ENCODE results near the gene DGKG. TPM values are rescaled to one million over a fixed set of nuclear protein-coding genes. Genes with fewer than 3 reads are reported as not detected.

The DGKG gene
- total RNA-seq, 4 donors from 2014 or later = 0.79 to 4.0 (median 1.6) TPM

- no peak for DNase-seq (ENCODE audit: low spot score in 2 of 2)
- Histone ChIP-seq H3K27ac (no peak overlapping the region), H3K4me1 (peaks cover 2% of the 10 kb centered on the region), H3K4me3 (no peak overlapping the region), H3K27me3 (peaks cover 24% of the 10 kb centered on the region), H3K9me3 (no peaks in the 10 kb centered on the region), H3K36me3 (no peaks in the 10 kb centered on the region)
- 43% methylated on average over 4 of the region's 4 CpGs for WGBS
- TF ChIP-seq POLR2AphosphoS5 (IDR thresholded peaks at IDR 0.05) (no peak), EP300 (IDR thresholded peaks at IDR 0.05) (no peak), POLR2A (IDR thresholded peaks at IDR 0.05) (no peak), CTCF (IDR thresholded peaks at IDR 0.05) (no peak)
These were observed 62.7 kb downstream of the DGKG start for GRCh38 chr3:186299327-186299726.

GRCh38 chr3:186298876-186299275 lies 63.2 kb downstream of the DGKG start:
- no peaks in the 10 kb centered on the region for H3K36me3 ChIP-seq
- H3K4me1 ChIP-seq = peaks cover 2% of the 10 kb centered on the region
- TF ChIP-seq POLR2A (IDR thresholded peaks at IDR 0.05) (no peak), CTCF (IDR thresholded peaks at IDR 0.05) (no peak), EP300 (IDR thresholded peaks at IDR 0.05) (no peak), POLR2AphosphoS5 (IDR thresholded peaks at IDR 0.05) (no peak)
- H3K9me3 ChIP-seq = no peaks in the 10 kb centered on the region
- no peak for DNase-seq (ENCODE audit: low spot score in 2 of 2)
- WGBS = 38% methylated on average over 2 of the region's 2 CpGs
- no peak overlapping the region for H3K4me3 ChIP-seq
- no peak overlapping the region for H3K27ac ChIP-seq
- peaks cover 19% of the 10 kb centered on the region for H3K27me3 ChIP-seq

- 79% methylated on average over 2 of the region's 2 CpGs for WGBS
- no peaks in the 10 kb centered on the region for H3K27me3 ChIP-seq
- no peak for TF ChIP-seq POLR2AphosphoS5 (IDR thresholded peaks at IDR 0.05)
- no peak for TF ChIP-seq POLR2A (IDR thresholded peaks at IDR 0.05)
- no peak for TF ChIP-seq CTCF (IDR thresholded peaks at IDR 0.05)
- TF ChIP-seq EP300 (IDR thresholded peaks at IDR 0.05) = no peak
These were observed 71.2 kb downstream of the DGKG start for GRCh38 chr3:186290796-186291195.

GRCh38 chr3:186287711-186288110 lies 74.3 kb downstream of the DGKG start:
- H3K4me1 ChIP-seq = peaks cover 9% of the 10 kb centered on the region
- TF ChIP-seq CTCF (IDR thresholded peaks at IDR 0.05) = no peak
- TF ChIP-seq EP300 (IDR thresholded peaks at IDR 0.05) = no peak
- TF ChIP-seq POLR2A (IDR thresholded peaks at IDR 0.05) = no peak
- TF ChIP-seq POLR2AphosphoS5 (IDR thresholded peaks at IDR 0.05) = no peak
- no peak for DNase-seq (ENCODE audit: low spot score in 2 of 2)
- no peaks in the 10 kb centered on the region for H3K27me3 ChIP-seq
- no peak overlapping the region for H3K4me3 ChIP-seq
- no peaks in the 10 kb centered on the region for H3K36me3 ChIP-seq
- H3K27ac ChIP-seq = no peak overlapping the region
- H3K9me3 ChIP-seq = no peaks in the 10 kb centered on the region

More at GRCh38 chr3:186290796-186291195, 71.2 kb downstream of the DGKG start:
- H3K4me3 ChIP-seq = no peak overlapping the region
- DNase-seq (ENCODE audit: low spot score in 2 of 2) = no peak
- H3K9me3 ChIP-seq = no peaks in the 10 kb centered on the region
- H3K27ac ChIP-seq = no peak overlapping the region
- H3K4me1 ChIP-seq = peaks cover 9% of the 10 kb centered on the region
- no peaks in the 10 kb centered on the region for H3K36me3 ChIP-seq

- no peak for DNase-seq (ENCODE audit: low spot score in 2 of 2)
- no peak overlapping the region for H3K4me3 ChIP-seq
- no peaks in the 10 kb centered on the region for H3K27me3 ChIP-seq
- no peak overlapping the region for H3K27ac ChIP-seq
- peaks cover 9% of the 10 kb centered on the region for H3K4me1 ChIP-seq
- no peaks in the 10 kb centered on the region for H3K36me3 ChIP-seq
- WGBS = 92% methylated on average over 5 of the region's 5 CpGs
- TF ChIP-seq POLR2AphosphoS5 (IDR thresholded peaks at IDR 0.05) (no peak), POLR2A (IDR thresholded peaks at IDR 0.05) (no peak)
- H3K9me3 ChIP-seq = no peaks in the 10 kb centered on the region
These were observed 75.9 kb downstream of the DGKG start for GRCh38 chr3:186286114-186286513.

- no peak for DNase-seq (ENCODE audit: low spot score in 2 of 2)
- no peak for TF ChIP-seq CTCF (IDR thresholded peaks at IDR 0.05)
- TF ChIP-seq POLR2A (IDR thresholded peaks at IDR 0.05) = no peak
- no peak for TF ChIP-seq EP300 (IDR thresholded peaks at IDR 0.05)
- no peaks in the 10 kb centered on the region for H3K36me3 ChIP-seq
- H3K4me3 ChIP-seq = no peak overlapping the region
- no peaks in the 10 kb centered on the region for H3K27me3 ChIP-seq
- WGBS = 86% methylated on average over 6 of the region's 6 CpGs
- no peak overlapping the region for H3K27ac ChIP-seq
- H3K4me1 ChIP-seq = peaks cover 9% of the 10 kb centered on the region
- no peaks in the 10 kb centered on the region for H3K9me3 ChIP-seq
These were observed 77.4 kb downstream of the DGKG start for GRCh38 chr3:186284661-186285060.

All from suprapubic skin (tissue), 4 donors.